Mucosa of descending colon (tissue), 3 donors: Measurements from ENCODE around the gene PKD2. TPM values are rescaled to one million over a fixed set of nuclear protein-coding genes. Genes with fewer than 3 reads are reported as not detected.

ENCODE experiments used
- ATAC-seq: fragments of 200-7000 bp; cut with Tn5 transposase; one replicate; pipeline ENCODE4 v1.9.1; 2020; ENCODE audit warnings: mild to moderate bottlenecking, moderate library complexity
- DNase-seq, 3 donors: peaks; one replicate each; pipeline ENCODE4 v3.0.0-alpha.2; 2020
- H3K36me3 ChIP-seq: fragments of 200-600 bp; one replicate; pipeline ENCODE4 v1.8.0; 2021; ENCODE audit warnings: low read depth, mild to moderate bottlenecking
- H3K4me1 ChIP-seq: fragments of 200-600 bp; one replicate; pipeline ENCODE4 v1.8.0; 2021; ENCODE audit warnings: low read depth, mild to moderate bottlenecking
- H3K4me3 ChIP-seq: fragments of 200-600 bp; one replicate; pipeline ENCODE4 v1.8.0; 2021; ENCODE audit warnings: mild to moderate bottlenecking
- H3K9me3 ChIP-seq: fragments of 200-600 bp; one replicate; pipeline ENCODE4 v1.8.0; 2021; ENCODE audit warnings: mild to moderate bottlenecking
- CTCF ChIP-seq: fragments of 200-600 bp; IDR thresholded peaks from one replicate; pipeline ENCODE4 v1.8.0; 2022; ENCODE audit warnings: antibody characterized with exemption, mild to moderate bottlenecking
- intact Hi-C, 2 donors: fragments of 100-400 bp; cut with DNase I in 1 of 2; cut with micrococcal nuclease in 1 of 2; formaldehyde crosslinking; loops; one replicate each; pipeline versions ENCODE4 v1.11.0 to v1.11.1; 2022; cut with DNase I, micrococcal nuclease
- total RNA-seq, 3 donors: library from RNA; stranded (reverse); fragmentation: NEBNext Ultra II Directional in 2 of 3; extraction: Animal tissue kit (Norgen Biotek cat#: 25700) in 2 of 3; gene quantifications; one replicate each; pipeline versions ENCODE4 v1.2.1 to v1.2.4, GENCODE V29; 2021 to 2023
- donor health status: DM: no; HTN: no; CAD: no; lungs with moderate emphysema.
- donor health status: DM: no; HTN: no; CAD: no.
- donor health status: DM: no; HTN: yes; CAD: no.

The PKD2 gene
- total RNA-seq, 3 donors from 2014 or later = 7.0 to 53.3 (median 7.4) TPM

- Histone ChIP-seq H3K4me1 (peaks cover 4% of the 10 kb centered on the region), H3K4me3 (no peak overlapping the region), H3K36me3 (no peaks in the 10 kb centered on the region), H3K9me3 (no peaks in the 10 kb centered on the region)
- no peak for DNase-seq
- ATAC-seq = no peak
- no peak for TF ChIP-seq CTCF
- intact Hi-C loops = no loop called here
These were observed 57.0 kb downstream of the PKD2 start for GRCh38 chr4:88064410-88064809.

GRCh38 chr4:88070031-88070430 is 62.6 kb downstream of the PKD2 start:
- H3K9me3 ChIP-seq = no peaks in the 10 kb centered on the region
- no peak for TF ChIP-seq CTCF
- no peak for ATAC-seq
- no peak for DNase-seq
- no peak overlapping the region for H3K4me3 ChIP-seq
- intact Hi-C loops = no loop called here
- no peaks in the 10 kb centered on the region for H3K36me3 ChIP-seq
- H3K4me1 ChIP-seq = no peaks in the 10 kb centered on the region

GRCh38 chr4:88075336-88075735 is 67.9 kb downstream of the PKD2 start:
- intact Hi-C loops = no loop called here
- DNase-seq (no peak), ATAC-seq (no peak)
- H3K4me3 ChIP-seq = no peak overlapping the region
- TF ChIP-seq CTCF = no peak
- H3K36me3 ChIP-seq = no peaks in the 10 kb centered on the region
- no peaks in the 10 kb centered on the region for H3K9me3 ChIP-seq
- no peaks in the 10 kb centered on the region for H3K4me1 ChIP-seq

- DNase-seq (no peak), ATAC-seq (peak; percentile 16)
- TF ChIP-seq CTCF = no peak
- intact Hi-C loops = no loop called here
- Histone ChIP-seq H3K4me3 (no peak overlapping the region), H3K4me1 (no peaks in the 10 kb centered on the region), H3K36me3 (no peaks in the 10 kb centered on the region), H3K9me3 (no peaks in the 10 kb centered on the region)
These were observed 70.6 kb downstream of the PKD2 start for GRCh38 chr4:88077911-88078524.

- no peak overlapping the region for H3K4me3 ChIP-seq
- ATAC-seq = no peak
- H3K9me3 ChIP-seq = no peaks in the 10 kb centered on the region
- TF ChIP-seq CTCF = no peak
- H3K36me3 ChIP-seq = no peaks in the 10 kb centered on the region
- DNase-seq = no peak
- intact Hi-C loops = no loop called here
- no peaks in the 10 kb centered on the region for H3K4me1 ChIP-seq
These were observed 71.1 kb downstream of the PKD2 start for GRCh38 chr4:88078579-88078978.

- TF ChIP-seq CTCF = no peak
- Histone ChIP-seq H3K36me3 (no peaks in the 10 kb centered on the region), H3K9me3 (no peaks in the 10 kb centered on the region), H3K4me1 (no peaks in the 10 kb centered on the region), H3K4me3 (no peak overlapping the region)
- DNase-seq (no peak), ATAC-seq (no peak)
- intact Hi-C loops = no loop called here
These were observed 73.2 kb downstream of the PKD2 start for GRCh38 chr4:88080626-88081025.
